ENCODE data around the gene DIDO1. TPM values are rescaled to one million over a fixed set of nuclear protein-coding genes. Genes with fewer than 3 reads are reported as not detected.

DIDO1 gene
- total RNA-seq, 1 experiment from 2014 or later: 85.9 TPM

DNA sequence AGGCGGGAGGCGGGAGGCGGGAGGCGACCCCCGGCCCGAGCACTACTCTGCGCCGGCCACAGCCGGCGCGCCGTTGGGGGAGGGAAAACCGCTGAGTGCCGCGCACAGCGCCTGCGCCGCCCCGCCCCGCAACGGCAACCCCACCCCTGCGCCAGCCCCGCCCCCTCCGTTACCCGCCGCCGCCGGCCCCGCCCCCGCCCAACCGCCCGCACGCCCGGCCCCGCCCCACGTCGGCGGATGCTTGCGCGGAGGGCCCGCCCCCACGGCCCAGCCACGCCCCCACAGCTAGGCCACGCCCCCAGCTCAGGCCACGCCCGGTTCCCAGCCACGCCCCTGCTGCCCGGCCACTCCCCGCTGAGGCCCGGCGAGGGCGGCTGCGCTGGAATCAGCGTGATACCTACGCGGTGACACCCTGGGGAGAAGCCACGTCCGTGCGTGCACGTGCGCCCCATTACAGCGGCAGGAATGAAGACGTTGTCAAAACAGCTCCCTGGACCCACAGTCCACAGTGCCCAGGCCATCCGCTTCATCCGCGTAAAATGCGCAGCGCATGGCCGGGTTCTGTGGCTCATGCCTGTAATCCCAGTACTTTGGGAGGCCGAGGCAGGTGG, 64.5 kb downstream of the DIDO1 start, which contains the start of gene TCFL5:
Gene TCFL5, minus strand, starts transcription at position 97 of the 611 bp plus-strand sequence. CDS start 152 bp downstream, outside the sequence.
- no peak within 1 kb of the TSS for H2BK5ac ChIP-seq (ENCODE audit: insufficient read length, low read length)
- peak within 1 kb of the TSS; percentile 63 for H3K18ac ChIP-seq (ENCODE audit: insufficient read length, low read depth, low read length)
- H2AK5ac ChIP-seq (ENCODE audit: insufficient read length, low read length): no peak within 1 kb of the TSS
- peak; percentile 85 for DNase-seq
- no peaks in the 10 kb centered on the region; the same call in 1 of the 2 replicates for H3K4me1 ChIP-seq (ENCODE audit: insufficient read depth, low read length)
- peak within 1 kb of the TSS; percentile 37 for H3K4me2 ChIP-seq (ENCODE audit: insufficient read depth, insufficient read length, low read length)
- no peak within 1 kb of the TSS for H3K27ac ChIP-seq (ENCODE audit: insufficient read length, low read depth, low read length)
- no peak within 1 kb of the TSS for H3K56ac ChIP-seq (ENCODE audit: insufficient read length, low read depth, low read length)
- H3K23me2 ChIP-seq (ENCODE audit: insufficient read length, low read depth, low read length, poor library complexity, severe bottlenecking): peaks cover 3% of the 10 kb centered on the region
- H4K20me1 ChIP-seq (ENCODE audit: control insufficient read depth, insufficient read depth, insufficient read length): peaks cover 2% of the 10 kb centered on the region
- H3K14ac ChIP-seq (ENCODE audit: insufficient read depth, low read length): peak within 1 kb of the TSS; percentile 76
- Mint-ChIP-seq H3K9me3 (peaks cover 6 to 9% of the 10 kb centered on the region in 2 experiments), H3K4me1 (peaks cover 21 to 29% of the 10 kb centered on the region in 2 experiments), H3K27ac (no peak within 1 kb of the TSS), H3K4me3 (peak within 1 kb of the TSS; percentile 68 to 77), H3K27me3 (ENCODE audit: low read depth) (peaks cover 6% of the 10 kb centered on the region), H3K36me3 (ENCODE audit: insufficient read depth in 1 of 3, low read depth in 3 of 3) (peaks cover 8 to 17% (median 10%) of the 10 kb centered on the region in 3 experiments; a peak in 6 of 7 replicates)
- H2BK15ac ChIP-seq (ENCODE audit: low read depth, low read length): no peak within 1 kb of the TSS
- no peaks in the 10 kb centered on the region for H3K27me3 ChIP-seq (ENCODE audit: insufficient read depth, low read length)
- H3K4ac ChIP-seq (ENCODE audit: low read depth, low read length): no peak within 1 kb of the TSS
- no peaks in the 10 kb centered on the region for H3K79me2 ChIP-seq (ENCODE audit: insufficient read depth, low read length)
- no CpG with 5 or more reads among the region's 70 CpGs for WGBS (ENCODE audit: extremely low coverage, insufficient read length, low lambda C conversion rate)
- H3K79me1 ChIP-seq (ENCODE audit: insufficient read depth, low read depth, low read length, poor library complexity, severe bottlenecking): no peaks in the 10 kb centered on the region
- H3K23ac ChIP-seq (ENCODE audit: insufficient read length, low read depth, low read length): no peak within 1 kb of the TSS
- no peak within 1 kb of the TSS for H2BK120ac ChIP-seq (ENCODE audit: low read depth, low read length, poor library complexity, severe bottlenecking)
- no peak within 1 kb of the TSS for H4K5ac ChIP-seq (ENCODE audit: insufficient read length, low read depth, low read length)
- no peaks in the 10 kb centered on the region for H3K9me3 ChIP-seq (ENCODE audit: control insufficient read depth, low read depth, low read length)
- H4K91ac ChIP-seq (ENCODE audit: insufficient read length, low read depth, low read length): no peak within 1 kb of the TSS
- H2BK20ac ChIP-seq (ENCODE audit: low read depth, low read length, poor library complexity, severe bottlenecking): no peak within 1 kb of the TSS
- no peak within 1 kb of the TSS for H3K9ac ChIP-seq (ENCODE audit: extremely low read depth, insufficient read length, low read length)
- no peak within 1 kb of the TSS for H2AFZ ChIP-seq (ENCODE audit: low read length)
- H2BK12ac ChIP-seq (ENCODE audit: insufficient read length, low read depth, low read length): no peak within 1 kb of the TSS
- H4K8ac ChIP-seq (replicated peaks; ENCODE audit: insufficient read length, low read depth, low read length): no peak within 1 kb of the TSS
- H3T11ph ChIP-seq (ENCODE audit: low read length): no peak within 1 kb of the TSS
- TF ChIP-seq CTCF (conservative IDR thresholded peaks at IDR 0.05): no peak
